Smooth muscle cell (in vitro differentiated cells): Measurements from ENCODE around the gene DCST1. TPM values are rescaled to one million over a fixed set of nuclear protein-coding genes. Genes with fewer than 3 reads are reported as not detected.

Experiments
- DNase-seq: peaks from one replicate; lab custom pipeline; 2025; ENCODE audit not compliant: unreplicated experiment; lab: John Stamatoyannopoulos, UW
- H2AFZ ChIP-seq: fragments of 200-600 bp; sonication (generic); 2 replicates; pipeline ENCODE4 v1.6.0; 2016; ENCODE audit warnings: antibody characterized with exemption, low read depth, mild to moderate bottlenecking
- H3F3A ChIP-seq: fragments of 200-600 bp; sonication (generic); 2 replicates; pipeline ENCODE4 v1.6.0; 2017; ENCODE audit warnings: antibody characterized with exemption, low read depth
- H3K27ac ChIP-seq: fragments of 200-600 bp; sonication (generic); 2 replicates; pipeline ENCODE4 v1.5.1; 2016; ENCODE audit warnings: low read depth, mild to moderate bottlenecking
- H3K27me3 ChIP-seq: fragments of 200-600 bp; sonication (generic); 2 replicates; pipeline ENCODE4 v1.6.1; 2016; ENCODE audit warnings: low read depth, mild to moderate bottlenecking
- H3K36me3 ChIP-seq: fragments of 200-600 bp; sonication (generic); 2 replicates; pipeline ENCODE4 v1.5.1; 2016; ENCODE audit warnings: low read depth
- H3K4me1 ChIP-seq: fragments of 200-600 bp; sonication (generic); 2 replicates; pipeline ENCODE4 v1.5.1; 2016; ENCODE audit warnings: low read depth
- H3K4me2 ChIP-seq: fragments of 200-600 bp; sonication (generic); 2 replicates; pipeline ENCODE4 v1.6.0; 2016; ENCODE audit warnings: mild to moderate bottlenecking
- H3K4me3 ChIP-seq: fragments of 200-600 bp; sonication (generic); 2 replicates; pipeline ENCODE4 v1.5.1; 2016; ENCODE audit warnings: mild to moderate bottlenecking
- H3K79me2 ChIP-seq: fragments of 200-600 bp; sonication (generic); 2 replicates; pipeline ENCODE4 v1.6.0; 2016; ENCODE audit warnings: low read depth, mild to moderate bottlenecking
- H3K9ac ChIP-seq: fragments of 200-600 bp; sonication (generic); 2 replicates; pipeline ENCODE4 v1.6.0; 2016; ENCODE audit warnings: low read depth
- H3K9me3 ChIP-seq: fragments of 200-600 bp; sonication (generic); replicated peaks from 2 replicates; pipeline ENCODE4 v1.5.1; 2016; ENCODE audit warnings: low read depth
- H4K20me1 ChIP-seq: fragments of 200-600 bp; sonication (generic); 2 replicates; pipeline ENCODE4 v1.6.0; 2016; ENCODE audit warnings: low read depth
- CTCF ChIP-seq: fragments of 200-600 bp; sonication (generic); IDR thresholded peaks from 2 replicates; pipeline ENCODE4 v1.5.1; 2017; ENCODE audit warnings: borderline replicate concordance, mild to moderate bottlenecking, antibody characterized with exemption; ENCODE audit not compliant: insufficient read depth, poor library complexity, severe bottlenecking
- WGBS: methylation state at CpG from one replicate; pipeline ENCODE4 v1.1.7; 2016; ENCODE audit warnings: low lambda C conversion rate; 5-methylcytosine and 5-hydroxymethylcytosine counted together
- polyA plus RNA-seq: library from polyadenylated mRNA; unstranded; fragments of >200 nt; fragmentation: Nextera tagmentation; extraction: Ambion mirVana; gene quantifications from 2 replicates; pipeline ENCODE4 v1.2.1, GENCODE V29; 2016
- total RNA-seq: library from RNA; depleted of rRNA; stranded (reverse); fragments of >200 nt; gene quantifications from 2 replicates; pipeline ENCODE4 v1.2.3, GENCODE V29; 2014

DCST1 gene
- total and polyA plus RNA-seq, 2 experiments from 2014 or later: not detected

GRCh38 chr1:155079210-155079486 is 45.5 kb downstream of the DCST1 start:
- no peak overlapping the region for H3K9ac ChIP-seq
- peaks cover 32% of the 10 kb centered on the region for H3K4me1 ChIP-seq
- H3K36me3 ChIP-seq: no peaks in the 10 kb centered on the region
- peaks cover 53% of the 10 kb centered on the region for H3K27me3 ChIP-seq
- H3F3A ChIP-seq: peaks cover 7% of the 10 kb centered on the region
- H3K4me3 ChIP-seq: peak overlapping the region; percentile 60
- no peaks in the 10 kb centered on the region for H3K79me2 ChIP-seq
- no peaks in the 10 kb centered on the region for H3K9me3 ChIP-seq
- H3K4me2 ChIP-seq: peak overlapping the region; percentile 97
- DNase-seq: no peak
- H2AFZ ChIP-seq: no peak overlapping the region
- no peak overlapping the region for H3K27ac ChIP-seq
- WGBS: 11% methylated on average over 9 of the region's 10 CpGs
- H4K20me1 ChIP-seq: peaks cover 14% of the 10 kb centered on the region
- no peak for TF ChIP-seq CTCF

- H3K27ac ChIP-seq: no peak overlapping the region
- peaks cover 14% of the 10 kb centered on the region for H4K20me1 ChIP-seq
- H3K36me3 ChIP-seq: no peaks in the 10 kb centered on the region
- WGBS: 3% methylated on average over 43 of the region's 67 CpGs
- H2AFZ ChIP-seq: no peak overlapping the region
- peak overlapping the region; percentile 60 for H3K4me3 ChIP-seq
- H3K9me3 ChIP-seq: no peaks in the 10 kb centered on the region
- peaks cover 7% of the 10 kb centered on the region for H3F3A ChIP-seq
- no peak for DNase-seq
- H3K27me3 ChIP-seq: peaks cover 53% of the 10 kb centered on the region
- no peaks in the 10 kb centered on the region for H3K79me2 ChIP-seq
- TF ChIP-seq CTCF: no peak
- peaks cover 32% of the 10 kb centered on the region for H3K4me1 ChIP-seq
- H3K9ac ChIP-seq: no peak overlapping the region
- H3K4me2 ChIP-seq: peak overlapping the region; percentile 97
These were observed 46.1 kb downstream of the DCST1 start for GRCh38 chr1:155079487-155080311.

GRCh38 chr1:155080312-155081228 is 46.9 kb downstream of the DCST1 start:
- Histone ChIP-seq H3K4me3 (peak overlapping the region; percentile 60), H2AFZ (no peak overlapping the region), H3K9me3 (no peaks in the 10 kb centered on the region), H3F3A (peaks cover 7% of the 10 kb centered on the region), H3K4me1 (peaks cover 32% of the 10 kb centered on the region), H3K27me3 (peaks cover 53% of the 10 kb centered on the region), H3K4me2 (peak overlapping the region; percentile 97), H3K79me2 (no peaks in the 10 kb centered on the region), H3K27ac (no peak overlapping the region), H3K36me3 (no peaks in the 10 kb centered on the region), H4K20me1 (peaks cover 14% of the 10 kb centered on the region), H3K9ac (no peak overlapping the region)
- DNase-seq: no peak
- under 1% methylated on average over 34 of the region's 71 CpGs for WGBS
- TF ChIP-seq CTCF: no peak
